ENCODE results near the gene OSBPL8. TPM values are rescaled to one million over a fixed set of nuclear protein-coding genes. Genes with fewer than 3 reads are reported as not detected.

OSBPL8 gene
- total RNA-seq, 2 donors from 2014 or later, result 23.1 to 41.2 TPM

DNA sequence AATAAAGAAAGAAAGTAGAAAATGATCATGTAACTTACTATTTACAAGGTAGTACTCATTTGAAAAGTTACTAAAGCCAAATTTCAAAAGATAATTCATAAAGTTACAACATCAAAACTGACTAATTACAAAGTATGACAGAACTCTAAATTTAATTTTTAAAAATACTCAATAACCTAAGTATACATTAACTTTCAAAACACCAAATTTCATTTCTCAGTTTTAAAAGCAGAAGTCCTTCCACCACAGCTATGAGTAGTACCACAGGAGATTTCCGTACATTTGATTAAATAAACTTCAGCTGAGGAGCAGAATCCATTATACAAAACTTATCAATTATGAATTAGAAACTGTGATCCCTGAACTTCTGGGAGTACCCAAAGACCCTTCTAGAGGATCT, 110.6 kb downstream of the OSBPL8 start:
- no peak overlapping the region for H3K27ac ChIP-seq
- intact Hi-C loops (cut with DNase I), result no loop called here
- H3K4me1 ChIP-seq, result no peaks in the 10 kb centered on the region
- H3K27me3 ChIP-seq, result no peaks in the 10 kb centered on the region
- ATAC-seq (no peak), DNase-seq (no peak)
- 88 to 89% methylated on average over 1 of the region's 1 CpG for WGBS, 2 donors
- no peak overlapping the region for H3K4me3 ChIP-seq
- TF ChIP-seq, protein P1, sequence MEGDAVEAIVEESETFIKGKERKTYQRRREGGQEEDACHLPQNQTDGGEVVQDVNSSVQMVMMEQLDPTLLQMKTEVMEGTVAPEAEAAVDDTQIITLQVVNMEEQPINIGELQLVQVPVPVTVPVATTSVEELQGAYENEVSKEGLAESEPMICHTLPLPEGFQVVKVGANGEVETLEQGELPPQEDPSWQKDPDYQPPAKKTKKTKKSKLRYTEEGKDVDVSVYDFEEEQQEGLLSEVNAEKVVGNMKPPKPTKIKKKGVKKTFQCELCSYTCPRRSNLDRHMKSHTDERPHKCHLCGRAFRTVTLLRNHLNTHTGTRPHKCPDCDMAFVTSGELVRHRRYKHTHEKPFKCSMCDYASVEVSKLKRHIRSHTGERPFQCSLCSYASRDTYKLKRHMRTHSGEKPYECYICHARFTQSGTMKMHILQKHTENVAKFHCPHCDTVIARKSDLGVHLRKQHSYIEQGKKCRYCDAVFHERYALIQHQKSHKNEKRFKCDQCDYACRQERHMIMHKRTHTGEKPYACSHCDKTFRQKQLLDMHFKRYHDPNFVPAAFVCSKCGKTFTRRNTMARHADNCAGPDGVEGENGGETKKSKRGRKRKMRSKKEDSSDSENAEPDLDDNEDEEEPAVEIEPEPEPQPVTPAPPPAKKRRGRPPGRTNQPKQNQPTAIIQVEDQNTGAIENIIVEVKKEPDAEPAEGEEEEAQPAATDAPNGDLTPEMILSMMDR (IDR thresholded peaks at IDR 0.05), result no peak
- no peak for TF ChIP-seq POLR2A (IDR thresholded peaks at IDR 0.05)
- no peaks in the 10 kb centered on the region for H3K9me3 ChIP-seq
- peaks cover 0 to 2% of the 10 kb centered on the region in 2 donors for H3K36me3 ChIP-seq (replicated peaks in 1 of 2; ENCODE audit: insufficient read depth in 1 of 2, low read depth in 2 of 2)

DNA sequence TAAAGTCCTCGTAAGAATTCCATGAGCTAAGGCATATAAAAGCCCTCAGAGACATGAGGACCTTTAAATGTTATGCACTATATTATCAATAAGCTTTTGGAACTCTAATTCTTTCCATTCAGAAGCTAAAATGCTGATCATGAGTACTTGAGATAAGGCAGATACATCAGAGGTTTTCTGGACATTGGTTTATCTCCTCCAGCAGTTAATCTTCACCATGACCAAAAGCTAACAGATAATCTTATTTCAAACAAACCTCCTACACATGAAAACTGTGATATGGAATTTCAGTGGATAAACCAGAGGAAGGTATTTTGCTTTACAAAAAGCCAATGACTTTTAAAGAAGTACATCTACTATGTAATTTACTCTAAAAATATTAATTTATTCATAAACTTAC, 113.5 kb downstream of the OSBPL8 start:
- intact Hi-C loops (cut with DNase I), result no loop called here
- no peaks in the 10 kb centered on the region for H3K9me3 ChIP-seq

DNA sequence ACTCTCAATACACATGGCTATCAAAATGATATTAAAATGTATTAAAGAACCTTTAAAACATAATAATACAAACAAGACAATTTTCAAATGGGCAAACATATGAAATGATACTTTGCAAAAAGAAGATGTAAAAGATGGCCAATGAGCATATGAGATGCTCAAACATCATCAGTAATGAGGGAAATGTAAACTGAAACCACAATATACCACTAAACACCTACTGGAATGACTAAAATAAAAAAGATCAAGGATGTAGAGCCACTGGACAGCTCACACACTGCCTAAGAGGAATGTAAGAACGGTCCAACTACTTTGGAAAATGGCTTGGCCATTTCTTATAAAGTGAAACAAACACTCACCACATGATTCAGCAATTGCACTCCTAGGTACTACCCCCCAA, 114.1 kb downstream of the OSBPL8 start:
- TF ChIP-seq POLR2A (IDR thresholded peaks at IDR 0.05), result no peak
- TF ChIP-seq, protein P1 (IDR thresholded peaks at IDR 0.05), result no peak

More for the DNA sequence above, 113.5 kb downstream of the OSBPL8 start:
- TF ChIP-seq, protein P1 (IDR thresholded peaks at IDR 0.05), result no peak
- TF ChIP-seq POLR2A (IDR thresholded peaks at IDR 0.05), result no peak
- H3K4me1 ChIP-seq, result no peaks in the 10 kb centered on the region
- no peak for DNase-seq
- no peaks in the 10 kb centered on the region for H3K27me3 ChIP-seq
- no peaks in the 10 kb centered on the region for H3K36me3 ChIP-seq (replicated peaks in 1 of 2; ENCODE audit: insufficient read depth in 1 of 2, low read depth in 2 of 2)
- no peak overlapping the region for H3K27ac ChIP-seq
- no peak overlapping the region for H3K4me3 ChIP-seq
- no peak for ATAC-seq
- 88 to 91% methylated on average over 1 of the region's 1 CpG for WGBS, 2 donors

DNA sequence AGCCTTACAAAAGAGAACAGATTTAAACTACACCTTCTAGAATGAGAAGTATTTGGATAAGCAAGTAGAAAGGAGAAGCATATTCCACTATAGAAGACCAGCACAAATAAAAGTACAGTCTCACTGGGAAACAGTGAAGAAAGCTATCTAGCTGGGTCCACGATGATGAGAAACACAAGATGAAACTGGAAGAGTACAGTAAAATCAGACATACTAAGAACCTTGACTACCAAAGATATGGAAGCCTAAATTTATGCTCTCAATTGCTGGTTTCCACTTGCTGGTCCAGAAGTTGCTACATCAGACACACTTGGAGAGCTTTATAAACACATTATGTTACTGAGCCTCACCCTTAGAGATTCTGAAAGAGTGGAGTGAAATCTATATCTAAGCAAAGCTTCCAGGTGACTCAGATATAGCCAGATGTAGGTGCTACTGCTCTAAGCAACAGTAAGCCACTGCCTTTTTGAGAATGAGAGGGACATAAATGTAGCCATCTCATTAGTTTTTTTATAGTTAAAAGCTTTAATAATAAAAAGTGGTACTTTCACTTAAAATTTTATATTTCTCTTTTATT, 115.1 kb downstream of the OSBPL8 start:
- intact Hi-C loops (cut with DNase I), result no loop called here
- Histone ChIP-seq H3K4me1 (no peaks in the 10 kb centered on the region), H3K4me3 (no peak overlapping the region), H3K36me3 (replicated peaks in 1 of 2; ENCODE audit: insufficient read depth in 1 of 2, low read depth in 2 of 2) (no peaks in the 10 kb centered on the region), H3K27me3 (no peaks in the 10 kb centered on the region), H3K27ac (no peak overlapping the region), H3K9me3 (no peaks in the 10 kb centered on the region)
- WGBS, 2 donors, result 88 to 89% methylated on average over 1 of the region's 1 CpG
- ATAC-seq (no peak), DNase-seq (no peak)
- TF ChIP-seq, protein P1 (IDR thresholded peaks at IDR 0.05), result no peak
- no peak for TF ChIP-seq POLR2A (IDR thresholded peaks at IDR 0.05)

More for the DNA sequence above, 114.1 kb downstream of the OSBPL8 start:
- ATAC-seq (no peak), DNase-seq (no peak)
- no peaks in the 10 kb centered on the region for H3K27me3 ChIP-seq
- H3K4me3 ChIP-seq, result no peak overlapping the region
- no peak overlapping the region for H3K27ac ChIP-seq
- intact Hi-C loops (cut with DNase I), result no loop called here
- H3K9me3 ChIP-seq, result no peaks in the 10 kb centered on the region
- WGBS, 2 donors, result 88 to 100% methylated on average over 1 of the region's 1 CpG
- H3K4me1 ChIP-seq, result no peaks in the 10 kb centered on the region
- no peaks in the 10 kb centered on the region for H3K36me3 ChIP-seq (replicated peaks in 1 of 2; ENCODE audit: insufficient read depth in 1 of 2, low read depth in 2 of 2)

DNA sequence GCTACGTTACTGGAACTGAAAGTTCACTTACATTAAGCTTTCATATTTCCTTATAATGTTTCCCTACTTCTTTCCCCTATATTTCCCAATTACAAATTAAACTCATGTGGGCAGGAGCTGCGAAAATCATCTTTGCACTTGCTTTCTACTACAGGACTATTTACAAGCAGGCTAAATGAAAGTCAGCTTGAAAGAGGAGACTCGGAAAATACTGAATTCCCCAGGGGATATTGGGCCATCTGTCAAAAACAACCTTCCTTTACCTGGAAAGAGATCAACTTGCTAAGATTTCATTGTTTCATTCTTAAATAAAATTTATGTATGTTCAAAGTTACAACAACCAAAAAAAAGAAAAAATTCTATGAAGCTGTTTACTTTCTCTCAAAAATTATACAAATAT, 118.6 kb downstream of the OSBPL8 start:
- H3K9me3 ChIP-seq, result no peaks in the 10 kb centered on the region
- intact Hi-C loops (cut with DNase I), result no loop called here
- TF ChIP-seq, protein P1 (IDR thresholded peaks at IDR 0.05), result no peak
- TF ChIP-seq POLR2A (IDR thresholded peaks at IDR 0.05), result no peak
- no peak overlapping the region for H3K27ac ChIP-seq
- ATAC-seq (no peak), DNase-seq (no peak)
- no peaks in the 10 kb centered on the region for H3K27me3 ChIP-seq
- 90 to 91% methylated on average over 3 of the region's 3 CpGs for WGBS, 2 donors
- no peaks in the 10 kb centered on the region for H3K4me1 ChIP-seq
- no peaks in the 10 kb centered on the region for H3K36me3 ChIP-seq (replicated peaks in 1 of 2; ENCODE audit: insufficient read depth in 1 of 2, low read depth in 2 of 2)
- H3K4me3 ChIP-seq, result no peak overlapping the region

All from body of pancreas (tissue), 4 donors.